GM21528 (cell line): ENCODE measurements around the gene UQCRC2.
"Not testable (repeated sequence)": the region's sequence is repeated elsewhere in the genome, so short reads cannot be mapped to it uniquely, and the experiment has no call there.

Experiments
- ATAC-seq: cut with Tn5 transposase; IDR thresholded peaks from one replicate; pipeline ENCODE4 v1.9.1; 2021; ENCODE audit warnings: mild to moderate bottlenecking, moderate library complexity; ENCODE audit not compliant: unreplicated experiment, low FRiP score

UQCRC2 gene

GRCh38 chr16:21952793-21953540 is at the start of gene UQCRC2:
Gene UQCRC2 (plus strand): TSS chr16:21953361. CDS start chr16:21953424, 63 bp downstream.
- ATAC-seq = peak; percentile 93

GRCh38 chr16:21932650-21933049 is 20.5 kb upstream of the UQCRC2 start:
- not testable (repeated sequence) for ATAC-seq

DNA sequence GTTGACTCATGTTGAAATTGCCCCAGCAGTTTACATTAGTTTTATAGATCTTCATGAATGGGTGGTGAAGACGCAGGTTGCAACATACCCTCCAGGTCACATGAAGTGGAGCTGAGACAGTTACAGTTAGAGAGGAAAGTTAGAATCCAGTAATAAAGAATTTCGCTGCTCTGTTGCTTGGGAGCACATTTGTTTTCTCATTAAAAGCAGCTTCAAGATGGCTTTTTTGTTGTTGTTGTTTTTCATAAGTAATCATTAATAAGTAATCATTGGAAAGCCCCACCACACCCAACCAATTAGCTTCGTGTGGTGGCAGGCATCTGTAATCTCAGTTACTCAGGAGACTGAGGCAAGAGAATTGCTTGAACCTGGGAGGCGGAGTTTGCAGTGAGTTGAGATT is 19.8 kb upstream of the UQCRC2 start:
- not testable (repeated sequence) for ATAC-seq

GRCh38 chr16:21933790-21934189 is 19.4 kb upstream of the UQCRC2 start:
- not testable (repeated sequence) for ATAC-seq

DNA sequence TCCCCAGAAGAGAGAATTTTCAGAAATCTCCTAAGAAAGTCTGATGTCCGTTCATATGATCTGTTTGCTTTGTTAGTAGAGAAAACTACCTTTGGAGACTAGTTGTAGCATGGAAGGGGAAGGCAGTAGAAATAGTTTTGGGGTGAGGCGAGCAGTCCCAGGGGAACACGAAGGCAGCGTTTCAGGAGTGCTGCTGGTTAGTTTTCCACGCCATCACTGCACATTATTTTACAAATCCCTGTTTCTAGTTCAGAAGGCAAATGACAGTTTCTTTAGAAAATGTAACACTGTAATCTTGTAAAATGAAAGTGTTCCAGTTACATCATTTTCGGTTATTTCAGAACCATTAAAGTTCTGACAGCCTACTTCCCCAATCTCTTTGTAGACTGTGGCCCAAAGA is 16.9 kb upstream of the UQCRC2 start:
- ATAC-seq = not testable (repeated sequence)

- ATAC-seq = no peak
These were observed 15.8 kb upstream of the UQCRC2 start for GRCh38 chr16:21937336-21937829.

- ATAC-seq = no peak
These were observed 12.6 kb upstream of the UQCRC2 start for GRCh38 chr16:21940570-21940969.

GRCh38 chr16:21943571-21943970 is 9.6 kb upstream of the UQCRC2 start:
- ATAC-seq = no peak

DNA sequence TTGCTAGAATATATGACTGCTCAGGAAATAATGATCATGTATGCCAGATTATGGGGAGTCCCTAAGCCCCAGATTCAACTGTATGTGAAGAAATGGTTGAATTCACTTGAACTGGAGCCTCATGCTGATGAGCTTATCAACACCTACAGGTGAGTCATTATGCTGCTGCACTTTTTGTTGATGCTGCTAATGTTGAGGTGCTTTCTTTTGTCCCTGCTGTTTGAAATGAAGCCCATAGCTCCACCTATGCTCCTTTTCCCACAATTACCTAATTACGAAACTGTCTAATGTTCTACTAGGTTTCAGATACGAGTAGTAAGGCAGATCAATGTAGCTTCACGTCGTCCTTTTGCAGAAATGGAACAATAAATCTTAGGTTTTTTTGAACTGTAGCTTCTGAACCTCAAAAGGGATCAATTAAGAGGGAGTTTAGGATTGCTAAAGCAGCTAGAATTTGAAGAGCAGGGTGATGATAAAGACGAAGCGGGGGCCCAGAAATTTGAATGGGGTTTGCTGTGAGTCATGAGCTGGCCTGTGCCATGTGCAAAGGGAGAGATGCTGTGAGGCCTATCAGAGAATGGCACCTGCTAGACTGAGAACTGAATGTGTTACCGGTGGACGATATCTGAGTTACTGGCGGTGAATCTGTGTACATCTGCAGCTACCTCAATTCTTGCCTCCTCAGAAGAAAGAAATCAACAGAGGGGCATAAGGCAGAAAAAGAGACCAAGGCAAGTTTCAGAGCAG is 6.1 kb upstream of the UQCRC2 start:
- no peak for ATAC-seq

- no peak for ATAC-seq
These were observed 3.4 kb upstream of the UQCRC2 start for GRCh38 chr16:21949713-21950260.

GRCh38 chr16:21950782-21951521 is 2.2 kb upstream of the UQCRC2 start:
- ATAC-seq = no peak

DNA sequence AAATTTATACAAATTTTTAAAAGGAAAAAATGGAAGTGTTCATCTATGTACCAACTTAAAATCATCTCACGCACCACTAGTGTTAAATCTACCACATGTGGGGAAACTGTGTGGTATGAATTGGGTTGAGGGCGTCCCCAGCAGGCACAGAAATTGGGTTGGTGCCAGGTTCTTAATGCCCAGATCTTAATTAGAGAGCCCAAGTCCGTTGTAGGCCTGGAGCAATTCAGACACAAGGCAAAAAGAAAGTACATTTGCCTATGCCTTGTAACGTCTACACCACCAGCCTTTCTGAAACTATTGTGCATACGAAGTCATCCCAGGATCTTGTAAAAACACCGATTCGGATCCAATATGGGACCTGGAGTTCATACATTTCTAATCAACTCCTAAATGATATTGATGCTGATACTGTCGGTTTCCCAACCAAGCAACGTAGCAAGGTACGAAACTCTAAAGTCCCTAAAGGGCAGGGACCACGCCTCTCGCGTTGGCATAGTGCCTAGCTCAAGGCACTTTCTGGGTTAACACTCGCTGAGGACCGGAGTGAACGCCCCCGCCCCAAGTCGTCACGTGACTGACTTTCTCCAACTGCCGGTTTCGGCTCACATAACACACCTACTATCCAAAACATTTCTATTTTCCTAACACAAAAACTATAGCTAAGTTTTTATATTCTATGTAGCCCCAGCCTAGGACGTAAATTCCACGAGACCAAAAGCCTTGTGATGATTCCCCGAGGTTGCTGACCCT is 945 bp upstream of the UQCRC2 start:
- peak; percentile 49 for ATAC-seq

DNA sequence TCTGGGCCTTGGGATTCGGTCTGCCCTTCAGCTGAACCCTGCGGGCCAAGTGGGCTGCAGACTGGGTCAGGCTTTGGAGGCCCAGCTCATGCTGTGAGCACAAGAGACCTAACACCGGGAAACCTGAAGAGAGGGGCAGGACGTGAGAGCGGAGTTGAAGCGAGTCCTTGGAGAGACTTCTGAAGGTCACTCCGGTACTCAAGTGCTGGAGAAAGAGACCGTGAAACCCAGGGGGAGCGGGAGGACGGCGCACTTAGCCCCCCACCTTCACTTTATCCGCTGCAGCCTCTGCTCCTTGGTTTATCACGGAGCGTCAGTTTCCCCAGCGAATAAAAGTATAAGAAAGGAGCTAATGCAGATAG is 361 bp downstream of the UQCRC2 start:
- no peak for ATAC-seq

GRCh38 chr16:21957714-21958346 is 4.7 kb downstream of the UQCRC2 start:
- no peak for ATAC-seq

DNA sequence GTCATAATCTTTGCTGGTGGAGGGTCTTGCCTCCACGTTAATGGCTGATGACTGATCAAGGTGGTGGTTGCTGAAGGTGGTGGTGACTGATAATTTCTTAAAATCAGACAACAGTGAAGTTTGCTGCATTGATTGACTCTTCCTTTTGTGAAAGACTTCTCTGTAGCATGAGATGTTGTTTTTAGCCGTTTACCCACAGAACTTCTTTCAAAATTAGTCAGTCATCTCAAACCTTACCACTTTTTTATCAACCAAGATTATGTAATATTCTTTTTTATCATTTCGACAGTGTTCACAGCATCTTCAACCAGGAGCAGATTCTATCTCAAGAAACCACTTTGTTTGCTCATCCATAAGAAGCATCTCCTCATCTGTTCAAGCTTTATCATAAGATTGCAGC is 5.9 kb downstream of the UQCRC2 start:
- ATAC-seq = no peak

DNA sequence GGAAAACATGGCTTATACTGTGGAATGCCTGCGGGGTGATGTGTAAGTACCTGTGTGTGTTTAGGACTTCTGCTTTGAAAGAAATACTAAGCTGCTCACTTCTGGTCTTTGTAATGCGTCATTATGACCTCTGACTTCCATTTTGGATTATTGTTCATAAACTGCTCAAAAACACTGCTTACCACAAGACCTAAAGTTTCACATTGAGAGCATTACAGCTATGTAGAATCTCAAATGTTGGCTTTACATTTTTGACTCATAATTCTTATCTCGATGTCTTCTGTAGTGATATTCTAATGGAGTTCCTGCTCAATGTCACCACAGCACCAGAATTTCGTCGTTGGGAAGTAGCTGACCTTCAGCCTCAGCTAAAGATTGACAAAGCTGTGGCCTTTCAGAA is 9.3 kb downstream of the UQCRC2 start:
- no peak for ATAC-seq

DNA sequence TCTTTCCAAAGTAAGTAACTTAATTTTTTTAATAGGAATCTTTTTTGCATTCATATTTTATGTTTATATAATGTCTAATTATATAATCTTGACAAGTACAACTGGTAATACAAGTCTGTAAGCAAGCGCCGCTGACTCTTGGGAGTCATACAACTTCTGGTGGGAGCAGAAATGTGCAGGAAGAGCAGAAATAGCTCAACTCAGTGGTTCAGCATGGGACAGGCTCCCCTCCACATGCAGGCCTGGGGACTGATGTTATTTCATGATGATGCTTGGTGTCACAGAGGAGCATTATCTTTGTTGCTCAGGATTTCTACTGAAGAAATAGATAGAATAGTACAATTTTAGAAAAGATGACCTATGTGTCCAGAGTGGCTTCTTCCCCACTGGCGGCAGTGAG is 10.7 kb downstream of the UQCRC2 start:
- no peak for ATAC-seq

GRCh38 chr16:21964353-21964752 is 11.2 kb downstream of the UQCRC2 start:
- no peak for ATAC-seq

GRCh38 chr16:21971856-21972255 is 18.7 kb downstream of the UQCRC2 start:
- no peak for ATAC-seq

DNA sequence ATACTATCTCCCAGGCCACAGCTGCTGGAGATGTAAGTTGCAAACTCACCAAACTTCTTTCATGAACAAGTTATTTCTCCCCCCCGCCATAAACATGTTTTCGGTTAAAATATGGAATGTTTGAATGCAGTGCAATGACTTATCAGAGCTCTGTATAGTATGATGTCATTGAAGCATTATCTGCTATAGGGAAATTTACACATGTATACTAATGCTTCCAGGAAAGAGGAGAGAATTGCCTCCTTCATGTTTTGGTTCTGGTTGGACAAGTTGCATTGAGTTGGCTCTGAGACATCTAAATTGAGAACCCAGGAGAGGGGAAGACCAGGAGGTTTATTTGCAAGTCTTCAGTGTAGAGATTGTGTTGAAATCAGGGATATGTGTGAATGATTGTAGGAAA is 20.8 kb downstream of the UQCRC2 start:
- no peak for ATAC-seq
